Astrocyte of the spinal cord (primary cell): Measurements from ENCODE around the gene SAMD15.
"Not testable (repeated sequence)": the region's sequence is repeated elsewhere in the genome, so short reads cannot be mapped to it uniquely, and the experiment has no call there.

Experiments used
- DNase-seq: peaks from one replicate; pipeline ENCODE4 v3.0.0; 2011; ENCODE audit warnings: low read depth, low spot score
- H3K4me3 ChIP-seq: 2 replicates; pipeline ENCODE4 v1.5.1; 2011; ENCODE audit warnings: low read depth, mild to moderate bottlenecking, low read length, moderate library complexity
- CTCF ChIP-seq: IDR thresholded peaks from 2 replicates; pipeline ENCODE4 v1.5.1; 2012; ENCODE audit warnings: low read depth, mild to moderate bottlenecking, low read length, inconsistent platforms
- in situ Hi-C: cut with HindIII; loops from 2 replicates; pipeline ENCODE4 v1.10.0; 2017; ENCODE audit warnings: low sequenced_read_pairs

The SAMD15 gene

GRCh38 chr14:77400216-77400615 is 23.0 kb downstream of the SAMD15 start:
- DNase-seq: no peak
- no peak for TF ChIP-seq CTCF
- in situ Hi-C loops: no loop called here
- H3K4me3 ChIP-seq: no peak overlapping the region

GRCh38 chr14:77403768-77404167 is 26.6 kb downstream of the SAMD15 start:
- no peak for TF ChIP-seq CTCF
- in situ Hi-C loops: no loop called here
- no peak overlapping the region for H3K4me3 ChIP-seq
- no peak for DNase-seq

GRCh38 chr14:77406086-77406485 is 28.9 kb downstream of the SAMD15 start:
- TF ChIP-seq CTCF: no peak
- no peak for DNase-seq
- in situ Hi-C loops: no loop called here
- H3K4me3 ChIP-seq: no peak overlapping the region

GRCh38 chr14:77406718-77407117 is 29.5 kb downstream of the SAMD15 start:
- DNase-seq: no peak
- H3K4me3 ChIP-seq: no peak overlapping the region
- TF ChIP-seq CTCF: no peak
- in situ Hi-C loops: no loop called here

- DNase-seq: no peak
- H3K4me3 ChIP-seq: no peak overlapping the region
- no peak for TF ChIP-seq CTCF
- in situ Hi-C loops: no loop called here
These were observed 30.0 kb downstream of the SAMD15 start for GRCh38 chr14:77407158-77407557.

GRCh38 chr14:77409131-77409533 is 32.0 kb downstream of the SAMD15 start:
- H3K4me3 ChIP-seq: no peak overlapping the region
- in situ Hi-C loops: no loop called here
- peak; percentile 20 for TF ChIP-seq CTCF
- no peak for DNase-seq

GRCh38 chr14:77415403-77416030 is 38.3 kb downstream of the SAMD15 start:
- in situ Hi-C loops, H3K4me3 ChIP-seq, DNase-seq: not testable (repeated sequence)

GRCh38 chr14:77416098-77416497 is 38.9 kb downstream of the SAMD15 start:
- in situ Hi-C loops, DNase-seq: not testable (repeated sequence)

More at GRCh38 chr14:77416098-77416497, 38.9 kb downstream of the SAMD15 start:
- not testable (repeated sequence) for H3K4me3 ChIP-seq
